Measurements from ENCODE around the gene ANKS4B.
"Not testable (repeated sequence)": the region's sequence is repeated elsewhere in the genome, so short reads cannot be mapped to it uniquely, and the experiment has no call there.

ANKS4B gene, protein sequence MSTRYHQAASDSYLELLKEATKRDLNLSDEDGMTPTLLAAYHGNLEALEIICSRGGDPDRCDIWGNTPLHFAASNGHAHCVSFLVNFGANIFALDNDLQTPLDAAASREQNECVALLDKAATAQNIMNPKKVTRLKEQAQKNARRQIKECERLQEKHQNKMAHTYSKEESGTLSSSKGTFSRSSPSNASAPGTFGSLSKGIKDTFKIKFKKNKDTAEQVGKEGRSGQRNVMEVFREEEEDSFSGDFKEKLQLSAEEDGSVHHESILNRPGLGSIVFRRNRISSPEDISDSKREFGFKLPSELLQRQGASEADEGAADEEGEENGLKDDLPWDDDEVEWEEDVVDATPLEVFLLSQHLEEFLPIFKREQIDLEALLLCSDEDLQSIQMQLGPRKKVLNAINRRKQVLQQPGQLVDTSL
- long read RNA-seq, donor 1, full-length matches to known transcripts, result 3 of 3 reads
- long read RNA-seq, donor 1, partial matches to known transcripts, result 0 of 3 reads
- long read RNA-seq, donor 1, other reads (novel, unspliced or antisense), result 0 of 3 reads
- long read RNA-seq, donor 2, full-length matches to known transcripts, result 4 of 4 reads
- long read RNA-seq, donor 2, partial matches to known transcripts, result 0 of 4 reads
- long read RNA-seq, donor 2, other reads (novel, unspliced or antisense), result 0 of 4 reads
- long read RNA-seq, donor 3, full-length matches to known transcripts, result 2 of 2 reads
- long read RNA-seq, donor 3, partial matches to known transcripts, result 0 of 2 reads
- long read RNA-seq, donor 3, other reads (novel, unspliced or antisense), result 0 of 2 reads
- long read RNA-seq, donor 4, full-length matches to known transcripts, result 3 of 3 reads
- long read RNA-seq, donor 4, partial matches to known transcripts, result 0 of 3 reads
- long read RNA-seq, donor 4, other reads (novel, unspliced or antisense), result 0 of 3 reads
- long read RNA-seq, donor 5, full-length matches to known transcripts, result 2 of 2 reads
- long read RNA-seq, donor 5, partial matches to known transcripts, result 0 of 2 reads
- long read RNA-seq, donor 5, other reads (novel, unspliced or antisense), result 0 of 2 reads
- long read RNA-seq, donor 6, full-length matches to known transcripts, result 3 of 3 reads
- long read RNA-seq, donor 6, partial matches to known transcripts, result 0 of 3 reads
- long read RNA-seq, donor 6, other reads (novel, unspliced or antisense), result 0 of 3 reads
- long read RNA-seq, donor 7, result 0 reads
- long read RNA-seq, donor 8, full-length matches to known transcripts, result 3 of 3 reads
- long read RNA-seq, donor 8, partial matches to known transcripts, result 0 of 3 reads
- long read RNA-seq, donor 8, other reads (novel, unspliced or antisense), result 0 of 3 reads

DNA sequence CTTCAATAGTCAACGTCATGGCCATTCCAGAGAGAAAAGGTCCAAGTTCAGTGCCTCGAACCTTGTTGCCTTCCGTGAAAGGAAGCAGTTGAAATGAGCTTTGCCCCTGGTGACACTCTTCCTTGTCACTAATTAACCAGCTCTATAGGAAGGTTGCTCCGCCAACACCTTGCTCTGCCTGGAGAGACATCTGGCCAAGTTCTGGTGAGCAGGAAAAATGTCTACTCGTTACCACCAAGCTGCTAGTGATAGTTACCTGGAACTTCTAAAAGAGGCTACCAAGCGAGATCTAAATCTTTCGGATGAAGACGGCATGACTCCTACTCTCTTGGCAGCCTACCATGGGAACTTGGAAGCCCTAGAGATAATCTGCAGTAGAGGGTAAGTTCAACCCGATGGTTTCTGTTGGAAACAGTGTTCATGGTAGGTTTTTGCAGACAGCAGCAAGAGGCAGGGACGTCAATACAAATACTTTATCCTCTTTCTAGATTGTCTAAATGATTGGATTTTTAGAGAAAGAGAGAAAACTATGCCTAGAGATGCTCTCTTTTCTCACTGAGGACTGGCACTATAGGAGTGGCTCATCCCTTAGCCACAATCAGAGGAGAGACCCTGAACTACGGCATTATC lies at the start of gene ANKS4B:
Gene ANKS4B, plus strand, starts transcription at position 179 of the 630 bp plus-strand sequence. Its CDS starts 39 bp downstream, at position 218.
- DNase-seq, result no peak

GRCh38 chr16:21183995-21184394 lies 49.5 kb upstream of the ANKS4B start:
- no peak for DNase-seq

- no peak for DNase-seq
These were observed 48.7 kb upstream of the ANKS4B start for GRCh38 chr16:21184834-21185233.

DNA sequence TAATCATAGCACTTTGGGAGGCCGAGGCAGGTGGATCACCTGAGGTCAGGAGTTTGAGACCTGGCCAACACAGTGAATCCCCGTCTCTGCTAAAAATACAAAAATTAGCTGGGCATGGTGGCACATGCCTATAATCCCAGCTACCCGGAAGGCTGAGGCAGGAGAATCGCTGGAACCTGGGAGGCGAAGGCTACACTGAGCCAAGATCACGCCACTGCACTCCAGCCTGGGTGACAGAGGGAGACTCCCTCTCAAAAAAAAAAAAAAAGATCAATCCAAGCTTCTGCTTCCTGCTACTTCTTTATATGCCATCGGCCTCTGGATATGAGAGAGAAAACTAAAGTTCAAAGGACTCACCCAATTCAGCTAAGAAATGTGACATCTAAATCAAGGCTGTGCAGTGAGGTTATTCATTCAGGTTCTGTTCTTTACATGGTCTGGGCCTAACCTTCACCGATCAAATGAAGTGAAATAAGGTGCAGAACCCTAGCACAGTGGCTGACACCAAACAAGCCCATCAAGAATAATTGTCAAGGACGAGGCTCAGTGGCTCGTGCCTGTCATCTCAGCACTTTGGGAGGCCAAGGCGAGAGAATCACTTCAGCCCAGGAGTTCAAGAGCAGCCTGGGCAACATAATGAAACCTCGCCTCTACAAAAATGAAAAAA lies 47.7 kb upstream of the ANKS4B start:
- no peak for DNase-seq

- DNase-seq, result no peak
These were observed 47.2 kb upstream of the ANKS4B start for GRCh38 chr16:21186326-21186691.

DNA sequence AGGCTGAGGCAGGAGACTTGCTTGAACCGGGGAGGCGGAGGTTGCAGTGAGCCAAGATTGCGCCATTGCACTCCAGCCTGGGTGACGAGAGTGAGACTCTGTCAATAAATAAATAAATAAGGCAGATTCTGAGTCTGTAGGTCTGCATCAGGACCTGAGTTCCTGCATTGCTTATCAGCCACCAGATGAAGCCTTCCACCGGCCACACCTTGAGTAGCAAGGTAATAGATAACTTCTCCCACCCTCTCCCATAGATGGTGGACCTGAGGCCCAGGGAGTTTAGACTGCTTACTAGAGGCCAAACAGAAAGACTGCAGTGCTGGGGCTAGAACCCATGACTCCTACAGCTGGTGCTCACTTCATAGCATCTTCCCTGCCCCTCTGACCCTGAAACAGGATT lies 44.2 kb upstream of the ANKS4B start:
- no peak for DNase-seq

DNA sequence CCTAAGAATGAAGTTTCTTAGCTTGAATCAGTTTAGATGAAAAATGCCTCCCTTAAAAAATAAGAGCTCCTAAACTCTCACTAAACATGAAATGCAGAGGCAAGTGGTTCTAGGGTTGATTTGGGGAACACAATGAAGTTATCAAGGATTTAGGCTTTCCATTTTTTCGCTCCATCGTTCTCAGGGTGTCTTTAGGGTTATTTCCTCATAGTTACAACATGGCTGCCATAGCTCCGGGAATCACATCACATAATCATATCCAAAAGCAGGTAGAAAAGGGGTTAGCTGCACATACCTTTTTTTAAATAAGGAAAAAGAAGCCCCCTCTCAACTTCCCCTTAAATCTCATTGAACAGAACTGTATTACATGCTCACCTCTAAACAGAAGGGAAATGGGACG lies 43.5 kb upstream of the ANKS4B start:
- no peak for DNase-seq

DNA sequence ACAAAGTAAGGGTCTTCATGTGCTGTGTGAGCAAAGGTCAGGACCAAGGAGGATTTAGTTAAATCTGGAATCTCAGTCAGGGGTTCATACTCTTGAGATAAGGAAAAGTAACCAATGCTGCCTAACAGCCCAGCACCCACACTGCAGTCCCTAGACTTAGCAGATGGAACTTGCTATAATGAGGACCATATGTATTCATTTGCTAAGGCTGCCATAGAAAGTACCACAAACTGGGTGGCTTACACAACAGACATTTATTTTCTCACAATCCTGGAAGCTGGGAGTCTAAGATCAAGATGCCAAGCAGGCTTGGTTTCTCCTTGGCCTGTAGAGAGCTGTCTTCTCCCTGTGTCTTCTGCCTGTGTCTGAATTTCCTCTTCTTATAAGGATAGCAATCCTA lies 42.9 kb upstream of the ANKS4B start:
- no peak for DNase-seq

GRCh38 chr16:21192991-21193390 lies 40.5 kb upstream of the ANKS4B start:
- no peak for DNase-seq

GRCh38 chr16:21194771-21195301 lies 38.7 kb upstream of the ANKS4B start:
- DNase-seq, result no peak

GRCh38 chr16:21195330-21195729 lies 38.2 kb upstream of the ANKS4B start:
- not testable (repeated sequence) for DNase-seq

GRCh38 chr16:21197112-21197511 lies 36.4 kb upstream of the ANKS4B start:
- no peak for DNase-seq

- no peak for DNase-seq
These were observed 35.9 kb upstream of the ANKS4B start for GRCh38 chr16:21197621-21198020.

GRCh38 chr16:21199607-21200218 lies 33.8 kb upstream of the ANKS4B start:
- DNase-seq, result no peak

DNA sequence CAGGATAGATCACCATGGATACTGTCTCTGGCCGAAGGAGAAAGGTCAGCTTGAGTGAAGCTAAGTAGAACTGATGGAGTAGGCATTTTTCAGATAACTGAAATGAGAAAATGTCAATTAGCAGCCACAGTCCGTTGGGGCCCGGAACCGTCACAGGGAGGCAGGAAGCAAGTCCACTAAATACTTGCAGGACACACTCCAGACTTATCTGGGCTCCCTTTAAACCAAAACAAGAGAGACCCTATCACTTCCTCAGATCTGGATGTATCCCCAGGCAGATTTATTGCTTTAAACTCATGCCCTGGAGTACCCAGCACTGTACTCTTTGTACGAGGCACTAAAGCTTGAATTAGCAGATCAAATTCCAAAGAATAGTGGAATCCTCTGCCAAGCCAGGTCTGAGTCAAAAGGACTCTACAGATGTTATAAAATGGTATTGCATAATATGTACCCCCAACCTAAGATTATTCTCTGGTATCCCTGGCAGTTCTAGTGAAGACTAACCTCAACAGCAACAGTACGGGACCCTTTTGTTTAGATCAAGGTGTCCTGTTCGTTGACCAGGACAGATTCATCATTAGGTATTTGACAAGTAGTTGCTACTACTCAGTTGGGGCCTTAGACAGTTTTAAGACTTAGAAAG lies 30.2 kb upstream of the ANKS4B start:
- no peak for DNase-seq

DNA sequence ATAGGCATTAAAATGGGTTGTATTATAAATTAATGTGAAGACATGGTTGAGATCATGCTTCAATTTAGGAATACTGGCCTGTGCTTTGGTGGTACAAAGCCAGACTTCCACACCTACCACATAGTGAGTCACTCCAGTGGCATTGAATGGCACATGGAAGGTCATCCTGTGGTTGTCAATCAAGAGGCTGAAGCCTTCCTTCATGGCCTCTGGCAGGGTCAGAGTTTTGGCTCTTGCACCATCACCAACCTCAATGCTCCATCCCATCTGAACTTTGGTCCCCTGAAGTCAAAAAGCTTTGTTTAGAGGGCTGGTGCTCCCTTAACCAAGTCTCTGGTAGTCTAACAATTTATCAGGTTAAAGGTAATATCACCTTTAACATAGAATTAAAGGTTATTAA lies 28.2 kb upstream of the ANKS4B start:
- DNase-seq, result no peak

GRCh38 chr16:21206550-21206949 lies 26.9 kb upstream of the ANKS4B start:
- no peak for DNase-seq

- DNase-seq, result no peak
These were observed 24.9 kb upstream of the ANKS4B start for GRCh38 chr16:21208446-21209230.

GRCh38 chr16:21211486-21211885 lies 22.0 kb upstream of the ANKS4B start, which contains the start of gene ZP2:
ZP2 (minus strand) TSS chr16:21211574; CDS start chr16:21211547, 27 bp downstream.
- DNase-seq, result no peak

Measured in right kidney (tissue), 9 donors.